Measurements from ENCODE around the gene USPL1. TPM values are rescaled to one million over a fixed set of nuclear protein-coding genes. Genes with fewer than 3 reads are reported as not detected.

USPL1 gene
- polyA plus RNA-seq, 2 donors: 4.4 to 6.7 TPM

- Histone ChIP-seq H3K4me1 (ENCODE audit: control insufficient read depth in 2 of 2, insufficient read depth in 2 of 2, low read length in 1 of 2) (no peaks in the 10 kb centered on the region), H3K9me3 (ENCODE audit: control insufficient read depth in 2 of 2, insufficient read depth in 1 of 2, low read depth in 1 of 2, low read length in 1 of 2) (no peaks in the 10 kb centered on the region), H3K27me3 (ENCODE audit: control insufficient read depth in 1 of 2, insufficient read depth in 2 of 2, low read length in 2 of 2) (no peaks in the 10 kb centered on the region), H3K36me3 (ENCODE audit: control insufficient read depth in 2 of 2, insufficient read depth in 2 of 2, low read length in 1 of 2) (no peaks in the 10 kb centered on the region), H3K4me3 (ENCODE audit: low read depth in 1 of 2, low read length in 2 of 2) (no peak overlapping the region), H3K27ac (ENCODE audit: low read depth in 2 of 2, low read length in 1 of 2) (no peak overlapping the region)
- 88 to 95% methylated on average over 4 of the region's 4 CpGs for WGBS, 2 donors
Measured at GRCh38 chr13:30667014-30667413, 49.3 kb downstream of the USPL1 start.

- no peak overlapping the region for H3K4me3 ChIP-seq (ENCODE audit: low read depth in 1 of 2, low read length in 2 of 2)
- H3K36me3 ChIP-seq (ENCODE audit: control insufficient read depth in 2 of 2, insufficient read depth in 2 of 2, low read length in 1 of 2): no peaks in the 10 kb centered on the region
- no peak overlapping the region for H3K27ac ChIP-seq (ENCODE audit: low read depth in 2 of 2, low read length in 1 of 2)
- no peaks in the 10 kb centered on the region for H3K4me1 ChIP-seq (ENCODE audit: control insufficient read depth in 2 of 2, insufficient read depth in 2 of 2, low read length in 1 of 2)
- H3K27me3 ChIP-seq (ENCODE audit: control insufficient read depth in 1 of 2, insufficient read depth in 2 of 2, low read length in 2 of 2): no peaks in the 10 kb centered on the region
- WGBS, 2 donors: 86 to 88% methylated on average over 4 of the region's 4 CpGs
- no peaks in the 10 kb centered on the region for H3K9me3 ChIP-seq (ENCODE audit: control insufficient read depth in 2 of 2, insufficient read depth in 1 of 2, low read depth in 1 of 2, low read length in 1 of 2)
Measured at GRCh38 chr13:30668312-30668711, 50.6 kb downstream of the USPL1 start.

- no peaks in the 10 kb centered on the region for H3K4me1 ChIP-seq (ENCODE audit: control insufficient read depth in 2 of 2, insufficient read depth in 2 of 2, low read length in 1 of 2)
- 92% methylated on average over 6 of the region's 6 CpGs for WGBS, 2 donors
- H3K27me3 ChIP-seq (ENCODE audit: control insufficient read depth in 1 of 2, insufficient read depth in 2 of 2, low read length in 2 of 2): no peaks in the 10 kb centered on the region
- no peaks in the 10 kb centered on the region for H3K9me3 ChIP-seq (ENCODE audit: control insufficient read depth in 2 of 2, insufficient read depth in 1 of 2, low read depth in 1 of 2, low read length in 1 of 2)
- H3K4me3 ChIP-seq (ENCODE audit: low read depth in 1 of 2, low read length in 2 of 2): no peak overlapping the region
- H3K36me3 ChIP-seq (ENCODE audit: control insufficient read depth in 2 of 2, insufficient read depth in 2 of 2, low read length in 1 of 2): no peaks in the 10 kb centered on the region
- H3K27ac ChIP-seq (ENCODE audit: low read depth in 2 of 2, low read length in 1 of 2): no peak overlapping the region
Measured at GRCh38 chr13:30671271-30671815, 53.6 kb downstream of the USPL1 start.

- Histone ChIP-seq H3K4me1 (ENCODE audit: control insufficient read depth in 2 of 2, insufficient read depth in 2 of 2, low read length in 1 of 2) (no peaks in the 10 kb centered on the region), H3K27me3 (ENCODE audit: control insufficient read depth in 1 of 2, insufficient read depth in 2 of 2, low read length in 2 of 2) (no peaks in the 10 kb centered on the region), H3K9me3 (ENCODE audit: control insufficient read depth in 2 of 2, insufficient read depth in 1 of 2, low read depth in 1 of 2, low read length in 1 of 2) (no peaks in the 10 kb centered on the region), H3K27ac (ENCODE audit: low read depth in 2 of 2, low read length in 1 of 2) (peak overlapping the region; percentile 36 to 80), H3K36me3 (ENCODE audit: control insufficient read depth in 2 of 2, insufficient read depth in 2 of 2, low read length in 1 of 2) (no peaks in the 10 kb centered on the region), H3K4me3 (ENCODE audit: low read depth in 1 of 2, low read length in 2 of 2) (peak overlapping the region; percentile 43 to 49)
- 1 to 2% methylated on average over 72 of the region's 72 CpGs for WGBS, 2 donors
Measured at GRCh38 chr13:30673669-30674521, 56.2 kb downstream of the USPL1 start.

- Histone ChIP-seq H3K9me3 (ENCODE audit: control insufficient read depth in 2 of 2, insufficient read depth in 1 of 2, low read depth in 1 of 2, low read length in 1 of 2) (no peaks in the 10 kb centered on the region), H3K27ac (ENCODE audit: low read depth in 2 of 2, low read length in 1 of 2) (no peak overlapping the region), H3K27me3 (ENCODE audit: control insufficient read depth in 1 of 2, insufficient read depth in 2 of 2, low read length in 2 of 2) (no peaks in the 10 kb centered on the region), H3K36me3 (ENCODE audit: control insufficient read depth in 2 of 2, insufficient read depth in 2 of 2, low read length in 1 of 2) (no peaks in the 10 kb centered on the region), H3K4me3 (ENCODE audit: low read depth in 1 of 2, low read length in 2 of 2) (no peak overlapping the region), H3K4me1 (ENCODE audit: control insufficient read depth in 2 of 2, insufficient read depth in 2 of 2, low read length in 1 of 2) (no peaks in the 10 kb centered on the region)
- 65 to 71% methylated on average over 3 of the region's 3 CpGs for WGBS, 2 donors
Measured at GRCh38 chr13:30675717-30676116, 58.0 kb downstream of the USPL1 start.

- H3K27me3 ChIP-seq (ENCODE audit: control insufficient read depth in 1 of 2, insufficient read depth in 2 of 2, low read length in 2 of 2): no peaks in the 10 kb centered on the region
- no peaks in the 10 kb centered on the region for H3K4me1 ChIP-seq (ENCODE audit: control insufficient read depth in 2 of 2, insufficient read depth in 2 of 2, low read length in 1 of 2)
- no peaks in the 10 kb centered on the region for H3K36me3 ChIP-seq (ENCODE audit: control insufficient read depth in 2 of 2, insufficient read depth in 2 of 2, low read length in 1 of 2)
- WGBS, 2 donors: 69 to 73% methylated on average over 3 of the region's 3 CpGs
- no peak overlapping the region for H3K27ac ChIP-seq (ENCODE audit: low read depth in 2 of 2, low read length in 1 of 2)
- no peaks in the 10 kb centered on the region for H3K9me3 ChIP-seq (ENCODE audit: control insufficient read depth in 2 of 2, insufficient read depth in 1 of 2, low read depth in 1 of 2, low read length in 1 of 2)
- H3K4me3 ChIP-seq (ENCODE audit: low read depth in 1 of 2, low read length in 2 of 2): no peak overlapping the region
Measured at GRCh38 chr13:30676672-30677071, 59.0 kb downstream of the USPL1 start.

- no peak overlapping the region for H3K4me3 ChIP-seq (ENCODE audit: low read depth in 1 of 2, low read length in 2 of 2)
- no peaks in the 10 kb centered on the region for H3K36me3 ChIP-seq (ENCODE audit: control insufficient read depth in 2 of 2, insufficient read depth in 2 of 2, low read length in 1 of 2)
- no peaks in the 10 kb centered on the region for H3K27me3 ChIP-seq (ENCODE audit: control insufficient read depth in 1 of 2, insufficient read depth in 2 of 2, low read length in 2 of 2)
- no peaks in the 10 kb centered on the region for H3K4me1 ChIP-seq (ENCODE audit: control insufficient read depth in 2 of 2, insufficient read depth in 2 of 2, low read length in 1 of 2)
- WGBS, 2 donors: 40 to 41% methylated on average over 9 of the region's 9 CpGs
- no peaks in the 10 kb centered on the region for H3K9me3 ChIP-seq (ENCODE audit: control insufficient read depth in 2 of 2, insufficient read depth in 1 of 2, low read depth in 1 of 2, low read length in 1 of 2)
- no peak overlapping the region for H3K27ac ChIP-seq (ENCODE audit: low read depth in 2 of 2, low read length in 1 of 2)
Measured at GRCh38 chr13:30679483-30680330, 62.0 kb downstream of the USPL1 start.

GRCh38 chr13:30681843-30682242 lies 64.1 kb downstream of the USPL1 start:
- no peaks in the 10 kb centered on the region for H3K36me3 ChIP-seq (ENCODE audit: control insufficient read depth in 2 of 2, insufficient read depth in 2 of 2, low read length in 1 of 2)
- no peaks in the 10 kb centered on the region for H3K27me3 ChIP-seq (ENCODE audit: control insufficient read depth in 1 of 2, insufficient read depth in 2 of 2, low read length in 2 of 2)
- H3K4me1 ChIP-seq (ENCODE audit: control insufficient read depth in 2 of 2, insufficient read depth in 2 of 2, low read length in 1 of 2): no peaks in the 10 kb centered on the region
- no peak overlapping the region for H3K27ac ChIP-seq (ENCODE audit: low read depth in 2 of 2, low read length in 1 of 2)
- 47 to 57% methylated on average over 2 of the region's 2 CpGs for WGBS, 2 donors
- H3K4me3 ChIP-seq (ENCODE audit: low read depth in 1 of 2, low read length in 2 of 2): no peak overlapping the region
- no peaks in the 10 kb centered on the region for H3K9me3 ChIP-seq (ENCODE audit: control insufficient read depth in 2 of 2, insufficient read depth in 1 of 2, low read depth in 1 of 2, low read length in 1 of 2)

- 74 to 78% methylated on average over 8 of the region's 8 CpGs for WGBS, 2 donors
Measured at GRCh38 chr13:30685320-30685859, 67.7 kb downstream of the USPL1 start.

More at GRCh38 chr13:30685320-30685859, 67.7 kb downstream of the USPL1 start:
- no peak overlapping the region for H3K4me3 ChIP-seq (ENCODE audit: low read depth in 1 of 2, low read length in 2 of 2)
- no peaks in the 10 kb centered on the region for H3K4me1 ChIP-seq (ENCODE audit: control insufficient read depth in 2 of 2, insufficient read depth in 2 of 2, low read length in 1 of 2)
- H3K36me3 ChIP-seq (ENCODE audit: control insufficient read depth in 2 of 2, insufficient read depth in 2 of 2, low read length in 1 of 2): no peaks in the 10 kb centered on the region
- no peak overlapping the region for H3K27ac ChIP-seq (ENCODE audit: low read depth in 2 of 2, low read length in 1 of 2)
- H3K27me3 ChIP-seq (ENCODE audit: control insufficient read depth in 1 of 2, insufficient read depth in 2 of 2, low read length in 2 of 2): no peaks in the 10 kb centered on the region
- no peaks in the 10 kb centered on the region for H3K9me3 ChIP-seq (ENCODE audit: control insufficient read depth in 2 of 2, insufficient read depth in 1 of 2, low read depth in 1 of 2, low read length in 1 of 2)

Data from esophagus (tissue), 2 donors.